ENCODE results near the gene OR3A2. TPM values are rescaled to one million over a fixed set of nuclear protein-coding genes. Genes with fewer than 3 reads are reported as not detected.

Gene OR3A2
- total and polyA plus RNA-seq, 2 donors (not counting 1 experiment from before 2014, with no cell fraction given): not detected

- DNase-seq (ENCODE audit: low read depth in 2 of 2): no peak
- H3K4me3 ChIP-seq (replicated peaks in 1 of 4; ENCODE audit: control extremely low read depth in 1 of 4, insufficient read depth in 1 of 4, low read depth in 3 of 4, low read length in 4 of 4): no peak overlapping the region
- H3K4me1 ChIP-seq (ENCODE audit: control insufficient read depth, extremely low read depth, insufficient read depth, low read length): no peaks in the 10 kb centered on the region
- no peak overlapping the region for H2AFZ ChIP-seq (ENCODE audit: low read length)
- no peaks in the 10 kb centered on the region for H3K9me3 ChIP-seq (ENCODE audit: control insufficient read depth, insufficient read depth, low read depth, low read length)
- H3K27ac ChIP-seq (ENCODE audit: insufficient read depth, low read length): no peak overlapping the region
- H3K4me2 ChIP-seq (ENCODE audit: extremely low read depth, insufficient read depth, low read length): no peak overlapping the region
- no peaks in the 10 kb centered on the region for H3K36me3 ChIP-seq (ENCODE audit: control insufficient read depth, insufficient read depth, low read length)
- no peak overlapping the region for H3K9ac ChIP-seq (ENCODE audit: insufficient read depth, low read length)
- H4K20me1 ChIP-seq (ENCODE audit: control insufficient read depth, extremely low read depth, insufficient read depth, low read length): no peaks in the 10 kb centered on the region
- no peaks in the 10 kb centered on the region for H3K27me3 ChIP-seq (ENCODE audit: control insufficient read depth, insufficient read depth, low read length)
- H3K79me2 ChIP-seq (ENCODE audit: control insufficient read depth, insufficient read depth, low read length): no peaks in the 10 kb centered on the region
- TF ChIP-seq EZH2 (IDR thresholded peaks at IDR 0.05; ENCODE audit: low read length, missing control alignments): no peak
Measured at GRCh38 chr17:3335876-3336275, 50.2 kb downstream of the OR3A2 start.

GRCh38 chr17:3318336-3318735 is 67.8 kb downstream of the OR3A2 start:
- Histone ChIP-seq H3K4me2 (ENCODE audit: extremely low read depth, insufficient read depth, low read length) (no peak overlapping the region), H3K9me3 (ENCODE audit: control insufficient read depth, insufficient read depth, low read depth, low read length) (no peaks in the 10 kb centered on the region), H4K20me1 (ENCODE audit: control insufficient read depth, extremely low read depth, insufficient read depth, low read length) (no peaks in the 10 kb centered on the region), H2AFZ (ENCODE audit: low read length) (no peak overlapping the region), H3K27ac (ENCODE audit: insufficient read depth, low read length) (no peak overlapping the region), H3K36me3 (ENCODE audit: control insufficient read depth, insufficient read depth, low read length) (no peaks in the 10 kb centered on the region), H3K4me1 (ENCODE audit: control insufficient read depth, extremely low read depth, insufficient read depth, low read length) (no peaks in the 10 kb centered on the region), H3K9ac (ENCODE audit: insufficient read depth, low read length) (no peak overlapping the region), H3K79me2 (ENCODE audit: control insufficient read depth, insufficient read depth, low read length) (no peaks in the 10 kb centered on the region), H3K27me3 (ENCODE audit: control insufficient read depth, insufficient read depth, low read length) (no peaks in the 10 kb centered on the region), H3K4me3 (replicated peaks in 1 of 4; ENCODE audit: control extremely low read depth in 1 of 4, insufficient read depth in 1 of 4, low read depth in 3 of 4, low read length in 4 of 4) (no peak overlapping the region)
- no peak for DNase-seq (ENCODE audit: low read depth in 2 of 2)
- TF ChIP-seq CTCF (conservative IDR thresholded peaks at IDR 0.05 in 1 of 2, IDR thresholded peaks at IDR 0.05 in 1 of 2; ENCODE audit: low read depth in 1 of 2, low read length in 2 of 2): no peak

- Histone ChIP-seq H3K4me3 (replicated peaks in 1 of 4; ENCODE audit: control extremely low read depth in 1 of 4, insufficient read depth in 1 of 4, low read depth in 3 of 4, low read length in 4 of 4) (no peak overlapping the region), H3K4me2 (ENCODE audit: extremely low read depth, insufficient read depth, low read length) (no peak overlapping the region), H2AFZ (ENCODE audit: low read length) (no peak overlapping the region), H4K20me1 (ENCODE audit: control insufficient read depth, extremely low read depth, insufficient read depth, low read length) (no peaks in the 10 kb centered on the region), H3K36me3 (ENCODE audit: control insufficient read depth, insufficient read depth, low read length) (no peaks in the 10 kb centered on the region), H3K27ac (ENCODE audit: insufficient read depth, low read length) (no peak overlapping the region), H3K9me3 (ENCODE audit: control insufficient read depth, insufficient read depth, low read depth, low read length) (no peaks in the 10 kb centered on the region), H3K4me1 (ENCODE audit: control insufficient read depth, extremely low read depth, insufficient read depth, low read length) (no peaks in the 10 kb centered on the region), H3K27me3 (ENCODE audit: control insufficient read depth, insufficient read depth, low read length) (no peaks in the 10 kb centered on the region), H3K79me2 (ENCODE audit: control insufficient read depth, insufficient read depth, low read length) (no peaks in the 10 kb centered on the region), H3K9ac (ENCODE audit: insufficient read depth, low read length) (no peak overlapping the region)
- no peak for DNase-seq (ENCODE audit: low read depth in 2 of 2)
- no peak for TF ChIP-seq CTCF (conservative IDR thresholded peaks at IDR 0.05 in 1 of 2, IDR thresholded peaks at IDR 0.05 in 1 of 2; ENCODE audit: low read depth in 1 of 2, low read length in 2 of 2)
Measured at GRCh38 chr17:3316836-3317235, 69.3 kb downstream of the OR3A2 start.

Data from fibroblast of lung (primary cell).